HepG2 (cell line): ENCODE data around the gene TBC1D1.

Source experiments
- DR1 ChIP-seq: sonication (generic); formaldehyde crosslinking; IDR thresholded peaks from 2 replicates; pipeline ENCODE4 v1.8.0; 2021; ENCODE audit warnings: mild to moderate bottlenecking, missing genetic modification reagents, inconsistent platforms
- MXD4 ChIP-seq: IDR thresholded peaks from 2 replicates; pipeline ENCODE4 v1.6.1; 2016; ENCODE audit warnings: mild to moderate bottlenecking, missing biosample characterization, missing genetic modification reagents
- TF ChIP-seq, protein P1 (sequence below): sonication (generic); formaldehyde crosslinking; IDR thresholded peaks from 2 replicates; pipeline ENCODE4 v1.8.1; 2023; ENCODE audit warnings: mild to moderate bottlenecking, missing genetic modification reagents, borderline replicate concordance

DNA sequence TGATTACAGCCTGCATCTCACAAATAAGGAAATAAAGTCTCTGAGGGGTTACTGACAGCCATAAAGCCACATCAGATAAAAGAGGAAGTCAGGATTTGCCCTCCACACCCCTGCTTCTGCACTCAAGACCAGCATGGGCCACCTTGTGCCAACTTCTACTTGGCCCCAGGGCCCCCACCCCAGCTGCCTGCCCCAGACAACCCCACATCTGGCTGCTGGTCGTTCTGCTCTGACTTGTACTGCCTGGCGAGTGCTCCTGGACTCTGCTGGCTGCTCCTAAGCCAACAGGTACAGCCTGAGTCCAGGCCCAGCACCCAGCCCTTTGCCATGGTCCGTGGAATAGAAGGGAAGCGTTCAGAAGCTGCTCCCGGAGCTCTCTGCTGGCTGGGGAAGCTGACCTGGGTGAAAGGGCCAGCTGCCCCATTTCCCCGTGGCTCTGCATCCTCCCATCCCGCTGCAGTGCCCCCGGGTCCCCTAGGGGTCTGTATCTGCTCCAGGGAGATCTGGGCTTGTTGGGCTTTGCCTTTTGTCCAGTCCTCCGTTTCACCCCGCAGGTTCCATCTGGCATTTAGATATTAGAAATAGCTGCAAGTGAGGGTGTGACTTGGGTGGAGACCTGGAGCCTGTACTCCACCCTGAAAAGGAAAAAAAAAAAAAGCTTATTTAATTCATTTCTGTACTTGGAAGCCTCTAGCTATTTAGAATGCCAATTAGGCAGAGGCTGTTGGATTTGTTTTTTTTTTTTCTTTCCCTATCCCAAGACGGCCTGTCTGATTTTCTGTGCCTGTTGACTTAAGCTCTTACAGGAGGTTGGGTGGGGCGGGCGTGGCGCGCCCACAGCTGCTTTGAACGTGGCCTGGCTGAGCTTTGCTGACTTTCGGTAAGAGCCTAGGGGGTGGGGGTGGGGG is 264.1 kb downstream of the TBC1D1 start:
- TF ChIP-seq MXD4 (CRISPR knock-in tag) (no peak), DR1 (CRISPR knock-in tag) (no peak)
- TF ChIP-seq, protein P1, sequence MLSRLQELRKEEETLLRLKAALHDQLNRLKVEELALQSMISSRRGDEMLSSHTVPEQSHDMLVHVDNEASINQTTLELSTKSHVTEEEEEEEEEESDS: no peak
